NCI-H2196 (cell line): ENCODE measurements around the gene WNT2.
"Not testable (repeated sequence)": the region's sequence is repeated elsewhere in the genome, so short reads cannot be mapped to it uniquely, and the experiment has no call there.

ENCODE experiments used
- DNase-seq: peaks from one replicate; lab custom pipeline; 2025; ENCODE audit not compliant: unreplicated experiment; lab: John Stamatoyannopoulos, UW

The WNT2 gene

GRCh38 chr7:117269417-117269816, 53.4 kb downstream of the WNT2 start:
- DNase-seq: no peak

GRCh38 chr7:117264716-117265115, 58.1 kb downstream of the WNT2 start:
- DNase-seq: no peak

- no peak for DNase-seq
These were observed 60.3 kb downstream of the WNT2 start for GRCh38 chr7:117262546-117262945.

DNA sequence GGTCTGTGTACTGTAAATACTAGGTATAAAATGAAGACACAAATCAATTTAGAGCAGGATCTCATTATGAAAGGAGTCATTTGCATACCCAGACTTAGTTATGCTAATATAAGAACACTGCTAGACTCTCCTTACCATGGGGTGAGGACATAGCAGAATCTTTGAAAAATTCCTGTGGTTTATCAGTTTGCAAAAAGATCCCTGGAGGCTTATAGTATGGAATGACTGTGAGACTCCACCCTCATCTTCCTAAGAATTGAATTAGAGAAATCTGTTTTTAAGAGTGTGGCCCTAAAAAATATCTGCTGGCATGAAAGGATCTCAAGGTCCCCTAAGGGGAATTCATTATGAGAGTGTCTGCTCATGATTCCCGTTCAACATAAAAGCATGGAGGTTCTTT, 63.2 kb downstream of the WNT2 start:
- DNase-seq: no peak

DNA sequence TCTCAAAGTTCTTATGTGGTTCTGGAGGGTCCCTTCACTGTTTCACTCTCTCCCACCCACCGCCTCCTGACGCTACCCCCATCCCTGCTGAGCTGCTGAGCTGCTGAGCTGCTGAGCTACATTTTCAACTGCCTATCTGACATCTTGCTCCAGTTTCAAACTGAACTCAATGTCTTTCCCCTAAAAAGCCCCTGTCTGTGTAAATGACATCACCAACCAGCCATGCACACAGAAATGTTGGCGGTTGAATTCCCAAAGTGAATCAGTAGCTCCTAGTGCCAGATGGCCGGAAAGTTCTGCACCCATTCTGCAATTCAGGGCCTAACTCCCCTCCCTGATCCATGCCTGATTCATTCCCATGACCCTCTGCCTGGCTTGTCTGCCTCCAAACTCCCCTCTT, 71.2 kb downstream of the WNT2 start:
- no peak for DNase-seq

GRCh38 chr7:117250801-117251200, 72.1 kb downstream of the WNT2 start:
- DNase-seq: no peak

- no peak for DNase-seq
These were observed 72.6 kb downstream of the WNT2 start for GRCh38 chr7:117250245-117250644.

DNA sequence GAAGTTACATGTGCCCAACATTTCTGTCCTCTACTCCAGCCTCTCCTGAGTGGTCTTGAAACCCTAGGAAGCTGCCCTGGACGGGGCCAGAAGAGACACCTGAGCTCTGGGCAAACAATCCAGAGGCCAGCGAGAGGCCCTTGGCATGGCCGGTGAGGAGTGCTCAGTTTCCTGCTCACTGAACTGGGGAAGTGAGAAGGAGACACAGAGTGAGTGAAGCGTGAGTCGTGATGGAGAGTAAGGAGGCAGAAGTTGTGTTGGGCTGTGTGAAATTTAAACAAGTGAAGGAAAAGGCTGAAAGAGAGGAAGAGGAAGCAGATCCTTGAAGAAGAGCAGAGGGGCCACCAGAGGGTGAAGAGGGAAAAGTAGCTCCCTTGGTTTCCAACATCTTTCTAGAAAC, 73.2 kb downstream of the WNT2 start:
- DNase-seq: no peak

DNA sequence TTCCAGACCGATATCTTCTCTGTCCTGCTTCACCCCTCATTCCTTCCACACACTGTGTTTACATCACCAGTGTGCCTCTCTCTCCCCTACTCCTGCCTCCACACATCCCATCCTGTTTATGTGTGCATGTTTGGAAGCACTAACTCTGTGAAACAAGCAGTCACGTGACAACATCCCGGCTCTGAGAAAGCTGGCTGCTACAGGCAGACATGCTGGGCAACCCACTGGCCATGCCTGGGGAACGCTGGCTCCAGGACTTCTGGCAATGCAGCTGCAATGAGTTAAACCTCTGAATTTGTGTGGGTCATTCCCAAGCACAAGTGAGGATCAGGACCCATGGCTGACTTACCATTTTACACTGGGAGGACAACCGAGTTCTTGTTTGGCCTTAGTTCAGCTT, 74.0 kb downstream of the WNT2 start:
- DNase-seq: no peak

- no peak for DNase-seq
These were observed 75.0 kb downstream of the WNT2 start for GRCh38 chr7:117247809-117248208.

- not testable (repeated sequence) for DNase-seq
These were observed 77.2 kb downstream of the WNT2 start for GRCh38 chr7:117245703-117246102.

- DNase-seq: no peak
These were observed 79.5 kb downstream of the WNT2 start for GRCh38 chr7:117243390-117243789.

- DNase-seq: no peak
These were observed 81.8 kb downstream of the WNT2 start for GRCh38 chr7:117241088-117241487.

- DNase-seq: no peak
These were observed 83.9 kb downstream of the WNT2 start for GRCh38 chr7:117238937-117239336.

GRCh38 chr7:117238472-117238871, 84.4 kb downstream of the WNT2 start:
- DNase-seq: no peak

DNA sequence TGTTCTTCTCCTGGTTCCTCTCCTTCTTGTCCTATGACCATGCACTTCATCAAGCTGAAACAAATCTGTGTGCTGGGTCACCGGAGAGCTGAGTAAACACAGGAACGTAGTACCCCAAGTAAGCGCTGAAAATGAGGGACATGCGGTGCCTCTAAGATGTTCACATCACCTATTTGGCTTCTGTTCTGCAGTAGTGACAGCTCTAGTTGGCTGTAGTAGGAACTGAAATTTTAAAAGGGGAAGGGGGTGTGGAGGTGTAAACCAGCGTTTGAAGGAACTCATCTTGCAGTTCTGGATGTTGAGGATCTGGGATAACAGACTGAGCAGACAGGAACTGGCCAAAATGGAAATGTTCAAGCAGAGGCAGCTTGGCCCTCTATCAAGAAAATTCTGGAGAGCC, 85.2 kb downstream of the WNT2 start:
- DNase-seq: no peak

DNA sequence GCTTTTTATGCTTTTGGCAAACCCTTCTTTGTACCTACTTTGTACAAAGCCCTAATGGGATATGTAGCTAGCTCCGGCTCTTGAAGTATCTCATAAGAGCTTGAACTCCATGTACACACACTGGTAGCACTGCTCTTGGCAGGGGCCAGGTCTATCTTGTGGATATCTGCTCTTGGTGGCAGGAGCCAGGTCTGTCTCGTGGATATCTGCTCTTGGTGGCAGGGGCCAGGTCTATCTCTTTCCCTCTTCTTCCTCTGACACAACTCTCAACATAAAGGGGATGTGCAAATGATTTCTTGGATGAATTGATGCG, 91.9 kb downstream of the WNT2 start:
- DNase-seq: no peak

- DNase-seq: no peak
These were observed 92.4 kb downstream of the WNT2 start for GRCh38 chr7:117230276-117231046.

DNA sequence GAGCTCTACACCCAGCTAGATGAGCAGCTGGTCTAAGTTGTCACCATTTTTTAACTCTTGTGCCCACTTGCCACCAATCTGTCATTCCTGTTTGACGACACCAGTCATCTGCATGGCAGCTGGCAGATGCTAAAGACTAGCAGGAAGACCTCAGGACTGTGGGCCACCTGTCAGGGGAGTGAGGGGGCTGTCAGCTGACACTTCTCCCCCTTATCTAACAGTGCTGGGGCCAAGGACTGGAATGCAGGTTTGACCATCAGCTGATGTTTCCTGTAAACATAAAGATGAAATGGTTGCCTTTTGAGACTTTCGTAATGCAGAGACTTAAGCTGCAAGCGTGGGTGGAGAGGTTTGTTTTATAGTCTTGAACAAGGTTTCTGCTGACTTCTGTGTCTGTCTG, 93.5 kb downstream of the WNT2 start:
- no peak for DNase-seq

GRCh38 chr7:117227091-117227490, 95.8 kb downstream of the WNT2 start:
- DNase-seq: no peak

DNA sequence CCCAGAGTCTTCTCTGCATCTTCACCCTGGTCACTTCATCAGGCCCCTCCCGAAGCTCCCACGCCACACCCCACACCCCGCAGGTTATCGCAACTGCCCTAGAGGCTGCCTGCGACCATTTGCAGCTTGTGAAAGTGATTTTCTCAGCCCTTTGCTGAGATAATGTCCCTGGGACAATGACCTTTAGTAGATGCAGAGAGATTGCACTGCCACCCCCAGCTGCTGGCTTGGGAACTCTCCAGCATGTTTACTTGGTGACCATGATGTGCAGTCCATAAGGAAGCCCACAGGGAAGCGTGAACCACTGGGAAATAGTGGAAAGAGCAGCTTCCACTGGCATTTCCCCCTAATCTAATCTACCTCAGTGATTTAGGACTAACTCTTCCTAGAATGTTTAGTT, 97.3 kb downstream of the WNT2 start:
- DNase-seq: no peak
